GM10847 (cell line): ENCODE measurements around the gene PARVA.

Source experiments
- POLR2A ChIP-seq: IDR thresholded peaks from 2 replicates; pipeline ENCODE4 v1.6.1; 2011; ENCODE audit not compliant: insufficient read length; ENCODE audit errors: extremely low read depth

Gene PARVA

DNA sequence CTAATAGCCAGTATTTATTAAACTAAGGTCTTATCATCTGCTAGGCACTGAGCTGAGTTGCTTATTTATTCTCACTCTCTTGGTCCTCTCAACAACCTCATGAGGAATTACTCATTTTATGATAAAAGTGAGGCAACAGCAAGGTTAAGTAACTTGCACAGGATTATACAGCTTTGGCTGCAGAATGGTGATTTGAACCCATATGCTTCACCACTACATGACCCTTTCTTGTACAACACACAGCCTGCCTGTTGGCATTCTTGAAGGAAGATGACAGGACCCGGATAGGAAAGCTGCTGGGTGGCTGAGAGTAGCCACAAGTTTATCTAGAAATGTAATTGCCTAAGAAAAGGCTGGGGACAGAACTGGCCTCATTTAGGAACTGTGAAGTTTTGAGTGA, 5.3 kb upstream of the PARVA start:
- TF ChIP-seq POLR2A = no peak

DNA sequence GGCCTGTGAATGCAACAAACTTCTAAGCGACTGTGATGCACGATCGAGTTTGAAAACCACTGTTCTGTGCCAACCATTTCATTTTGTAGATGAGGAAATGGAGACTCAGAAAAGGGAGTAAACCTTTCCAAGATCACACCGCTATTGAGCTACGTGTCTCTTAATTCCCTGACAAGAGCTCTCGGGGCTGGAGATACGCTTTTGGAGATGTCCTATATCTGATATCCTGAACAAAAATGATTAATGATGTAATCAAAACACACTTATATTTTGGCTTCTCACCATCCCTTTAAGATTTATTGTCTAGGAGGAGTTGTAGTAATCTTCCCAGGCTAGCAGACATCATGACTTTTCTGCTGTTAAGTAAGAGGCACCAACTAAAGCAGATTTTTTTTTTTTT, 1.7 kb upstream of the PARVA start:
- TF ChIP-seq POLR2A = no peak

DNA sequence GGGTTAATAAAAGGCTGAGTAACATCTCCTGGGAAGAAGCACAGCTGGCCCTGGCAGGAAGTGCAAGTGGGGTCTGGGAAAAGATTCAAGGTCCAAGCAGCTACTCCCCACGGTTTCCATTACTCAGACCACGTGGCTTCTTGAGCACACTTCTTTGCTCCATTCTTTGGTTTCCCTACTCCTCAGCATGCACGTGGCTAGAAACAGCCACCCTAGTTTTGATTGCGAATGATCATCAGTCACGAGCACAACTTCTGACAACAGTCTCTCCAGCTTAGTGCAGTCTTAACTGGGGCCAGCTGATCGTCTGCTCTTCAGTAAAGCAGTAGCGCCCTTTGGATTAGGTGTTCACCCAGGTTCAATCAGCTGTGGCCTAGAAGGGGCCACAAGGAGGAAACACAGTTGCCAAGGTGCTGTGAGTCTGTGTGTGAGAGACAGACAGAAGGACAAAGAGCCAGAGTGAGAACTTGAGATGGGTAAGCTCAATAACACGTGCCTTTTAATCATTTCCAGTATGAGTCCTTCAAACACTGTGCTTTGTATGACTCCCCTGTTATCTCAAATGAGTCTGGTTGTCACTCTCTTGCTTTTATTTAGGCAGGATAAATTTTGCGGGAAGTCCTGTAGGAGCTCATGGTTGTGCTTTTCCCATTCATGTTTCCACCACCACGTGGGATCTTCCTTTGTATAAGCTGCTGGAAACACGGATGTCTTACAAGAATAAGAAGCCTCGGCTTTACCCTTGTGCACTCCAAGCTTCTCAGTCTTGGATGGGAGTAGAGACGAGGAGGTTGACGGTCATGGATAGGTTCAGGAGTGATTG, 901 bp upstream of the PARVA start:
- no peak for TF ChIP-seq POLR2A

DNA sequence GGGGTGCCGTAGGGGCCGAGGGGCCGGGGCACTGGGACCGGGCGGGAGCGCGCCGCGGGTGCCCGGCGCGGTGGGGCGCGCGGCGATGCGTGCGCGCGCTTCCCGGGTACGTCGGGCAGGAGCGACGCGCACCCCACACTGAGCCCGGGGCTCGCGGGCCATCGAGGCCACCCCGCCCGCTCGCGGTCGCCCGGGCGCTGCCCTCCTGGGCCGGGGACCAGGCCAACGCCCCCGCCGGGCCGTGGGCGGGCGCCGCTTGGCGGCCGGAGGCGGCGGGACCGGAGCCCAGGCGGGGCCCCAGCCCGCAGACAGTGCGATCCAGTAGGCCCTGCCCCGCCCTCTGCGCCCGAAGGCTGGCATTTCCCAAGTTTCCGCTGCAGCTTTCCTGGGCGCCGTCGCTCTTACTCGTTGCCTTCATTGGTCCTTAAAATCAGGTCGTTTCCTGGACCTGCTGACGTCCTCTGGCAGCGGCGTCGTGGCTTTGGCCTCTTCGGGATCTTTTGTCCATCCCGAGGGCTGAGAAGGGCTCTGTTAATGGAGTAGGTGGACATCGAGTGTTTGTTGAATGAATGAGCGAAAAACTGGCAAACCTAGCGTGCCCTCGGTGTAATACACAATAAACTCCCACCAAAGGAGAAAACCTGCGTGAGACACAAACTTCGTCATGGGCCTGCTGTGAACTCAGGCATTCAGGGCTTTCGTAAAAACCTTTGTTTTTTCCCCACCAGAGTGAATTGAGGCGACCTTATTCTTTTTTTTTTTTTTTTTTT, 638 bp downstream of the PARVA start:
- no peak for TF ChIP-seq POLR2A

DNA sequence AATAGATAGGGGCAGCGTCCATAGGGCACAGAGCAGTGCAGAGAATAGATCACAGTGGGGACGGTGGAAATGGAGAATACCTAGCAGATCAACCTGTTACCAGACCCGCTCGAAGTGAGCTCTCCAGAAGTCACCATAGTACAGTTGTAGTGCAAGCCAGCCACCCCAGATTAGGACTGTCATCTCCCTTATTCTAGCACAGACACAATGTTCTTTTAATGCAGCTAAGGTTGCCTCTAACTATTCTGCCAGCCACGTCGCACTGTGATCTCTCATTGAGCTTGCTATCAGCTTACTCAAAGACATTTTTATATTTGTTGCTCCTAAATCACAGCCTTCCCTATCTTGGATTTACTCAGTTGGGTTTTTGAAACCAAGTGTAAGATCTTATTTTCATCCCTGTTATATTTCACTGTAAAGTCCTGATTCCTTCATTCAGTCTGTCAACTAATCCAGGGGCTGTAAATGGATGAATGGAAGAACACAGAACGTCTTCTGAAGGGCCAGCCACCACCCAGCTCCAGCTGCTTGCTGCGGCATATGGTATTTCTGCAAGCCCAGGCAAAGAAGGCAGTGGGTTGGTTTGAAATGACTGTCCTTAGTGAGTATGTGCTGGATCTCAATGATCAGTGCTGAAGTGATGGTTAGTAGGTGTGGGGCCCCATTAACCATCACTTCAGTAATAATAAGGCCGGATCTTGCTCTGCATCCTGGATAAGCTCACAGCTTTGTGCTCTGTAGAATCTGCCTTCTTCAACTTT, 3.4 kb downstream of the PARVA start:
- TF ChIP-seq POLR2A = no peak

DNA sequence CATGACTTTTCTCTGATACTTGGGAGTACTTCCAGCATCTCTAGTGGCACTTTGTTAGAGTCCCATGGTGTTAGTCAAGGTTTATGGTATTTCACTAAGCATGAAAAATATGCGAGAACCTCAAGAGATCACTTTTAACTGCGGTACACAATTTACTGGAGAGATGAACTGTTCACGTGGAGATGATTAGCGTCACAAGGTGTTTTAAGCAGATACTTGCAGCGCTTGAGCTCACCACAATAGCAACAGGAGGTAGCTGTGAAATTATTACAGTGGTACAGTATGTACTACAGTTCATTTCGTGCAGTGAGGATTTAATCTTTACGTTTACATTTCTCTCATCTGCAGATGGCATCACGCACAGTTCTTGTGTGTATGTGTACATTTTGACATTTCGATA, 4.5 kb downstream of the PARVA start:
- TF ChIP-seq POLR2A = no peak

DNA sequence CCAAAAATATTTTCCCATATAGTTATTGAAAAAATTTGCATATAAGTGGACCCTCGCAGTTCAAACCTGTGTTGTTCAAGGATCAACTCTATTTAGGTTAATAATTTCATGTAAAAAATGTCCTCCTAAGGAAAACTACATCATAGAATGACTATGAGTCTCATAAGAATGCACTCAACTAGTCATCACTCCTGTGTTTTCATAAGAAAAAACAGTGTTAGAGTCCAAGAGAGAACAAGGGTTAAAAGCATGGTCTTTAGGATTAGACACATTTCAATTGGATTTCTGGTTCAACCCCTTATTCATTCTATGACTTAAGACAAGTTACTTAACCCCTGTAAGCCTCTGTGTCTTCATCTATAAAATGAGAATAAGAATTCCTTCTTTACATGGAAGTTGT, 5.1 kb downstream of the PARVA start:
- TF ChIP-seq POLR2A = no peak

DNA sequence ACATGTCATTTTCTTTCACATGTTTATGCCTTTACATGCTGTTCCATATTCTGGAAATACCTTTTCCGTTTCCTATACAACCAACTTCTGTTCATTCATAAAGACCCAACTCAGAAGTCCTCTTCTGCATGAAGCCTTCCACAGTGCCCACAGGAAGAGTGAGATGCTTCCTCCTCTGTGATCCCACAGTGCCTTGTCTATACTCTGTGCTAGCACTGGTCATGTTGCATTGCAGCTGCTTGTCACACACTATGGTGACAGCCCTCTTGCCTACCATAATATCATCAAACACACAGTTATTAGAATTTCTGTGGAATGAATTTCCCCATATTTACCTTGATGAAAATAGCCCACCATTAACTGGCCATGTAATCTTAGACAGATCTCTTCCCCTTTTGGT, 8.9 kb downstream of the PARVA start:
- TF ChIP-seq POLR2A = no peak

DNA sequence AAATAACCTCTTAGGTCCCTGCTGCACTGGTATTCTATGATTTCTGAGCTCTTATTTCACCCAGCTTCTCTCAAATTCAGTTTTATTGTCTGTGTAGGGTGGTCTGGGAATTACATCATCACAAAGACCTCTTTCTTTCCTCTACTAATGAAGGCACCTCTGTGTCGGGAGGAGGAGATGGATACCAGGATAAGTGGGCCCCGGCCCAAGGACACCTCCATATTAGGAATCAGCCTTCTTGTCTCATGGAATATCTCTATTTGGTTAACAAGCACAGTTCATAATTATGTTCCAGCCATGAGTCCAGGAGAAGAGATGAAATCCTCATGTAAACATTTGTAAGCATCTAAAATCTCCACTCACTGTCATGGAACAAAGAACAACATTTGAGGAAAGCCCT, 9.4 kb downstream of the PARVA start:
- TF ChIP-seq POLR2A = no peak

DNA sequence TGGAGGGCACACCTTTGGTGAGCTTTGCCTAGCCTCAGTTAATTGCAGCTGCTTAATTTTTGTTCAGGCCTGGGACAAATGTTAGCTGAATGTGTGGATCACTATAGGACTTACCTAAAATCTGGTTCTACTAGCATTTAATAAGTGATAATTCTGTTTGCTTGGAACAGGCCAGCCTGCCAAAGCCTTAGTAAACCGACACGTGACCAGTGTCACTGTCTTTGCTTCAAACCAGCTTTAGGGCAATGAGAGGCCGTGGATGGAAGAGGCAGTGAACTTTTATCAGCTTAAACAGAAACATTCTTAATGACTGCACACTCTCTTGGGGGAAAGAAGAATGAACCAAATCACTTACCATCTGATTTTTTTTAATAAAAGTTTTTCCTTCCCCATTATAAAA, 10.8 kb downstream of the PARVA start:
- no peak for TF ChIP-seq POLR2A

DNA sequence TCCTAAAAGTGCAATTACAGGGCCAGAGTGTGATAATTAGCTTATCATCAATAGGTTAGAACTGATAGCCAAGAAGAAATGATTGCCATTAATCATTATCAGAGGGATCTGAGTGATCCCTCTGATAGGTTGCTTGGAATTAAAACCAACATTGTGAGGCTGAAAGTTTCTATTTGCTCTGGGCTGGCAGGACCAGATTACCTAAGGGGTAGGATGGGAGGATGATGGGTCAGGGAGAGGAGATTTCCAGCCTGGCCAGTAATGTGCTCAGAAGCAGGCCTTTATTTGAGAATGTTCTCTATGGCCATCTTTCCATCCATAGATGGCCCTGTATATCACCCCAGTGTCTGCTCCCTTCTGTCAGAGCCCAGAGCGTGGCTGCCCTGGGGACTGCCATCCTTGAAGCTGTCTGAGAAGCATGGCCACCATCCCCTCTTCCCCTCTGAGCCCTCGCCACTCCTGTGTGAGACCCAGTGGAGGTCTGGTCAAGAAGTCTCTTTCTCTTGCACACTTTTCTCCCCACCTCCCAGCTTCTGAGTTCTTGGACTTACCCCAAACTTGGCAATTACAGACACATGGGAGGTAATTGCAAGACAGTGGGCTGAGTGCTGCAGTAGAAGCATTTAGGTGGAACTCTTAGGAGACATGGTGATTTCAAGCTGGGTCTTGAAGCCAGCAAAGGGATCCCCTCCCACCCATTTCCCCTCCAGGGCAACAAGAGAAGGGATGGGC, 11.7 kb downstream of the PARVA start:
- TF ChIP-seq POLR2A = no peak

DNA sequence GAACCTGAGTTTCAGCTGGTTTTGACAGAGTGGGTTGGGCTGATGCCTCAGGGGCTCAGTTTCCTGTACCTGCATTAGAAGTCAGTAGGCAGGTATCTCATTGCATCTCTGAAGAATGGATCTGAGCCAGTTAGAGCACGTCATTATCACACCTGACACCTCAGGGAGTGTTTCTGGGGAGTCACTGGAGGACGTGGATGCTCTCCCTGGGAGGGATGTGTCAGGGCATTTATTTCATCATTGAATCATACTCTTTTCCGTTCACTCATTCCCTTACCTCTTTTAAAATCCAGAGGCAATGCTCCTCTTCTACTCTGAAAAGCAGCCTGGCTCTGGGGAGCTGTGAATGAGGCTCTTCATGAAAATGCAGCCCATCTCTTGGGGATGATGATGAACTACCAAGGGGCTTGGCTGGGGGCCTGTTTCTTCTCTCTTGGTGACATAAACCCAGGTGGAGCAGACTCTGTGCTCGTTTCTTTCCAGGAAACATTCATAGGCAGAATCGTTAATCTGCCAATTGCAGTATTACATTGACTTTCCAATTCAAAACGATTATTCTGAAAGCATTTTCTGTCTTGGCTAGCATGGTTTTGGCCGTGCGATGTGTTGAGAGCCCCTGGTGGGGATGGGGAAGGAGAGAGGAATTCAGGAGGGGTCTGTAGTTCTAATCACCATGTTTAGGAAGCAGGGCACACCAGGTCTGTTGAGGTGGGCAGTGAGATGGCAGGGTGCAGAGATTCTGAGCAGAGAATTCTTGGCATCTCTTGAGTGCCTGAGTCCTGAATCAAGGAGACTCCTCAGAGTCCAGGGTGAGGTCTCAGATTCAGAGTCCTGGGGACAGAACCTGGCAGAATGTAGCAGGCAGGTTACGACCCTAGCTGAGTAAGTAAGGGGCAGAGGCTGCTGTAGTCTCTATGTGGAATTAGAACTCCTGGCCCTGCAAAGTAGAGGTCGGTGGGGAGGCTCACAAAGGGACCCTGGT, 12.6 kb downstream of the PARVA start:
- no peak for TF ChIP-seq POLR2A

DNA sequence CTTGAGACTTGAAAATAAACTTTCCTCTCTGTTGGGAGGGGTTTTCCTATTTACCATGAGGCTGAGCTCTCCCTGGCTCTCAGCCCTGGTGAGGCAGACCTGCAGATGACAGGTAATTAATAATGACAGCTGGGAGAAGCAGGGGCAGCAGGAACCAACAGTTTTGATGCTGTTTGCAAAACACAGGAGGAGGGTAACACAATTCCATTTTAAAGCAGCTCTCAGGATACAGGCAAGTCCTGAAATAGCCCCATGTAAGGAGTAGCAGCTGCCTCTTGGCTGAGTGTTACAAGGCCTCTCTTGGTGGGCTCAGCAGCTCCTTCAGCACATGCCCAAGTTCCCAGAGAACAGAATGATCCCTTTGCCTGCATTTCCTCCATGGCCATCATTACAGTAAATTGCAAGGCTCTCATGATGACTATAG, 13.3 kb downstream of the PARVA start:
- no peak for TF ChIP-seq POLR2A

DNA sequence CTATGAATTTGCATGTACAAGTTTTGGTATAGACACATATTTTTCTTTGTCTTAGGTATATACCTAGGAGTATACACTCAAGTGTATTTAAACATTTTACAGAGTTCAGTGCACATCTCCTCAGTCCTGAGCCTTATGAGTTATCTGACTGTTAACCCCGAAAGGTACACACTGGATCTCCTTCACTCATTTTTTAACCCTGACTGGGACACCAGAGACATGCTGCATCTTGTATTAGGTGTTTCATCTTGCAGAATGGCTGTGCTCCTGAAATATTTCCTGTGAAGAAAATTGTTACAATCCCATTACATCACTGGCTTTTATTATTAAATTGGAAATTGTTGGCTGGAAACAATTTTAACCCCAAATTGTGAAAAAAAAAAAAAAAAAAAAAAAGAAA, 15.3 kb downstream of the PARVA start:
- TF ChIP-seq POLR2A = no peak
